NCI-H1092 (cell line): ENCODE measurements around the gene LUZP1.

Experiments
- DNase-seq: peaks from one replicate; lab custom pipeline; 2025; lab: John Stamatoyannopoulos, UW

Gene LUZP1

DNA sequence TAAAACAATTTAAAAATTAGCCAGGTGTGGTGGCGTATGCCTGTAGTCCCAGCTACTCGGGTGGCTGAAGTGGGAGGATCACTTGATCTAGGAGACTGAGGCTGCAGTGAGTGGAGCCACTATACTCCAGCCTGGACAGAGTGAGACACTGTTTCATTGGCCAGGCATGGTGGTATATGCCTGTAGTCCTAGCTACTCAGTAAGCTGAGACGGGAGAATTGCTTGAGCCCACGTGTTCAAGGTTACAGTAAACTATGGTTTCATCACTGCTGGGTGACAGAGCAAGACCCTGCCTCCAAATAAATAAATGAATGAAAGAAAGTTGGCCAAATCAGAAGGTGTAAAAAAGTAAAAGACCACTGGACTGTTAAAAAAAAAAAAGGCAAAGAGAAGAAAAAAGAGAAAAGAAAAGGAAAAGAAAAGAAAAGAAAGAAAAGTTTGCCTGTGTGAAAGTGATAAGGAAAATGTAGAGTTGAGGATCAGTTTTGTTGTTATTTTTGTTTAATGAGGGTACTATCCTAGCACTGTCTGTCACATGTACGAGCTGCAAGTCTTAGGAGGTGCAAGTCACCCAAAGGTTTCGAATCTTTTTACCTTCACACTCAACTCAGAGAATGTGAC is 52.3 kb downstream of the LUZP1 start:
- DNase-seq = no peak

DNA sequence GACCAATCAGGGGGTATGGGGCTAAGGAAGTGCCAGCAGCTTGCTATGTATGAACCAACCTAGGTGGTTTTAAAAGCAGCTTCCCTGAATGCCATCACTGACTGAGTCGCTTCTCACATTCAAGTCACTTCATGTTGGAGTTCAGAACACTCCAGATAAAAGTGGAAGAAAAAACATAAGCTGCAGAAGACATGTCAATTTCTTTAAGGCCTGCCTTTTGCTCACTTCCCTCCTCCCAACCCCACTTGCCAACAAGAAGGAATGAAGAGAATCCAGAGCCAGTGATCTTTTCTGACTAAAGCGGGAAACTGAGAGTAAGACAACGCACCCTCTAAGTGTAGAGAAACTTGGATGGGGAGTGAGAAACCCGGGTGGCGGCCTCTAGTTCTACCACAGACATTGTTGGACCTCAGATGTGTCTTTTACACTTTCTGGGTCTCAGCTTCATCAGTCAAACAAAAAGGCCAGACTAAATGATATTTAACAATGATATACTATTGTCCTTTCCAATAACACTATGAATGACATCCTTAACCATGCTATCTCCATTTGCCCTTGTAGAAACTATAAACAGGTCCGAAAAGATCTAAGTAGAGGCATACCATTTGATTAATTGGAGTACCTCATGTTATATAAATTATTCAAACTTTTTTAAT is 54.1 kb downstream of the LUZP1 start:
- no peak for DNase-seq

DNA sequence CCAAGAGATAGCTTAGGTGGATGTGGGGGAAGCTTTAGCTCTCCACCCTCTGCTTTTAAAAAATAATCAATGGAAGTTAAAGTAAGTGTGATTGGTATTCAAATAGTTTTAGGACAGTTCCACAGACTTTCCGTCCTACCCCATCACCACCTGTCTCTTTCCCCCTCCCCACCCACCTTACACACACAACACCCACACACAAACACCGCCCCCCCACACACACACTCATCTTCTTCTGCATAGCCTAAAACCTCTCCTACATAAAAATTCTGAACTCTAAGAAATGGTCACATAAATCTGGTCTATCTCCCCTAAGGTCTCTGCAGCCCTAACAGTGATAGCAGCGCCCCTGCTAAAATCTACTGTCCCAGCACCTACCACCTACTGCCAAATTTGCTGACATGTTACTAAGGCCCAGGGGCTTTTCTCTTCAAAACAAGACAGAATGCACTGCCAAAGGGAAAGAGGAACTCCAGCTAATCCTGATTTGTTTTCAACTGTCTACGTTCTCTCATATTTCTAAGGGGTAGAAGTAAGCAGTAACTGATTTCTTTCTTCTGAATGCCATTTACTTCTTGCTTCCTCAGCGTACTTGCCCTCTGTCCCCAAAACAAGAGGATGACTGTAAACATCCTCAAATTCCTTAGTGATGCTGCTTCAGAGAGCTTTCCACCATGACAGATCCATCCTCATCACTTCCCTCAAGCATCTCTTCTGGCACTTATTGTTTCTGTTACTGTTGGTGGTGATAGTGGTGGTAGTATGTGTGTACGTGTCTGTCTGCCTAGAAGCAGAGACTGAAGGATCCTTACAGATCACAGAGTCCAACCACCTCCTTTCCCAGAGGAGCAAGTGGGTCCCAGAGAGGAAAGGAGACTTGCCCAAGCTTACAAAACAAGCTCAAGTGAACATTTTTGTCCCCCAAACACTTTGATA is 56.8 kb downstream of the LUZP1 start:
- DNase-seq = no peak

DNA sequence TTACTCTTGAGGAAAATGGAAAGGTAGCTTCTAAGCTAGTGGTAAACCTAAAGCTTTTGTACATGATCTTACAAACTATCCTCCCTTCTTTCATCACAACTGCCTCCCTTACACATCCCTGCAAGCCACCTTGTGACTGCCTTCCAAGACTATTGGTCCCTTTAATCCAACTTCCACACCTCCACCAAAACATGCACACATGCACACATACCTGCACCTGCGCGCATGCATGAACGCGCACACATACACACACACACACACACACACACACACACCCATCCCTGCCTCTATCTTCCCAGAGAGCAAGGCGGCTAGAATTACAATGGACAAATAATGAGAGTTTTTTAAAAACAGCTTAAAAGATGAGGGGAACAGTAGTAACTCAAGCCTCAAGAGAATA is 58.3 kb downstream of the LUZP1 start:
- no peak for DNase-seq

DNA sequence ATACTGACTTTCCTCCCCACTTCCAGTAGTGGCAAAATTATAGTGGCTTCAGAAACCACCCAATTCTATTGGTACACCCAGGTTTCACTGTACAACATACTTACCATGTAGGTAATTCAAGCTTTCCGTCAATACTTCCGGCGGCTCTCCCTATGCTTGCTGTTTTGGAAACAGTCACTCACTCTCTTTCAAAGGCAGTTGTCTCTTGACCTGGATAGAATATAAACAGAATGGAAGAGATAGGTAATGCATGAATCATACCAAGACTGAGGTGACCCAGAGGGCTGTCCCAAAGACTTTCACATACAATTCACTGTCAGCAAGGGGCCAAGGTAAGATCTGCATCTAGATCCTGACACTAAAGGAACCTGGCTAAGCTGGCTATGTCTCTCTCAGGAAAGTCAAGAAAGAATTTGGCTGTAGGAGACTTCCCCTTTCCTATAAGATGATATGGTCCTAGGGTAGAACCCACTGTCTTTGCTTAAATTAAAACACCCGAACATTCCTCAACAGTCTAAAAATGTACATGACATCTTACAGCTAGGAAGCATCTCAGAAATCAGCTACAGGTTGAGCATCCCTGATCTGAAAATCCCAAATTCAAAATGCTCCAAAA is 59.6 kb downstream of the LUZP1 start:
- DNase-seq = no peak

DNA sequence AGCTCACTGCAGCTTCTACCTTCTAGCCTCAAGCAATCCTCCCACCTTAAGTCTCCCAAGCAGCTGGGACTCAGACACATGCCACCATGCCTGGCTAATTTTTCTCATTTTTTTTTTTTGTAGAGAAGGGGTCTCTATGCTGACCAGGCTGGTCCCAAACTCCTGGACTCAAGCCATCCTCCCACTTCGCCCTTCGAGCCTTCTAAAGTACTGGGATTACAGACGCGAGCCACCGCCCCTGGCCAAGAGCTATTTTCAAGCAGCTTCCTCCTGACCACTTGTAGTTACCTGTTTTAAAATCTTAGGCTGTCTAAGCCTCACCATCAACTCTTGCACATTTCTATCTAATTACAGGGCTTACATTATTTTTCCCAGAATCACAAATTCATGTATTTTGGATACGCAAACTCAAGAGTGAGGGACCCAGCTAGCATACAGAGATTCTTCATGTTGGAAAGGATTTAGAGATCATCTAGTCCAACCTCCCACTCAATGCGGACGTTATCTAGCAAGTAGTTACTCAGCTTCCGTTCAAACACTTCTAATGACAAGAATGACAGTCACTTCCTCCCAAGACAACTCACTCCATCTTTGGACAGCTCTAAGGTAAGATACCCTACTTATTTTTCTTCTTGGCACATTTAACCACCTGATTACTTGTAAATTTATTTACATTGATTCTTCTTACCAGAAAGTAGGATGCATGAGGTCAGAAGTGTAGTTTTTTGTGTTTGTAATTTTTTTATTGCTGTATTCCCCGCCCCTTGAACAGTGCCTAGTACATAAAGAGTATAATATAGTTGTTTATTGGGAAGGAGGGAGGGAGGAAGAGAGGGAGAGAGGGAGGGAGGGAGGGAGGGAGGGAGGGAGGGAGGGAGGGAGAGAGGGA is 65.4 kb downstream of the LUZP1 start:
- DNase-seq = no peak

DNA sequence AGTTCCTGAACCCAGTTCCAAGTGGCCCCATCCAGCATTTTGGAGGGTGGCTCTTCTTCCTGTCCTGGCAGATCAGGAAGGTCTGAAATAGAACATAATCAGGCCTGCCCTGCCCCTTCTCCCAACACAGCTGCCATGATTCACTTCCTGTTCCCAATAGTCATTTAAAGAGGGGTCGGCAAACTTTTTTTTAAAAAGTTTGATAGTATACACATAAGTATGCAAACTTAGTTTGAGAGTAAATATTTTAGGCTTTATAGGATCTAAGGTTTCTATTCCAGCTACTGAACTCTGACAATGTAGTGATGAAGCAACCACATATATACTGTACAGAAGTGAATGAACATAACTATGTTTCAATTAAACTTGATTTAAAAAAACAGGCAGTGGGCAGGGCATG is 66.4 kb downstream of the LUZP1 start:
- DNase-seq = no peak

DNA sequence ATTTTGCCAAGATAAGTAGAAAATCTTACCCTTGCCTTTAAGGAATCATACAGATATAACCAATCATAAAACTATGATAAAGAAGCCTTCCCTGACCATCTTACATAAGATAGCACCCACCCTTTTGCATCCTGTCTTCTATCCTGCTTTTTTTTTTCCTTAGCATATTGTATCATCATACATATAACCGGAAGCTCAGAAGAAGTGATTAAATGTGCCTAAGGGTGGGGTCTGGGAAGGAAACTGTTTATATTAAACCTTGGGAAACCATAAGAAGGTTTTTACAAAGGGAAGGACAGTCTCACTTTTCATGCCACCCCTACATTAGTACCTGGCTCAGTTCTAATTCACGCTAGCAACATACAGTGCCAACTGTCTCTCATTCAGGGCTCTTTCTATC is 66.8 kb downstream of the LUZP1 start:
- DNase-seq = no peak

DNA sequence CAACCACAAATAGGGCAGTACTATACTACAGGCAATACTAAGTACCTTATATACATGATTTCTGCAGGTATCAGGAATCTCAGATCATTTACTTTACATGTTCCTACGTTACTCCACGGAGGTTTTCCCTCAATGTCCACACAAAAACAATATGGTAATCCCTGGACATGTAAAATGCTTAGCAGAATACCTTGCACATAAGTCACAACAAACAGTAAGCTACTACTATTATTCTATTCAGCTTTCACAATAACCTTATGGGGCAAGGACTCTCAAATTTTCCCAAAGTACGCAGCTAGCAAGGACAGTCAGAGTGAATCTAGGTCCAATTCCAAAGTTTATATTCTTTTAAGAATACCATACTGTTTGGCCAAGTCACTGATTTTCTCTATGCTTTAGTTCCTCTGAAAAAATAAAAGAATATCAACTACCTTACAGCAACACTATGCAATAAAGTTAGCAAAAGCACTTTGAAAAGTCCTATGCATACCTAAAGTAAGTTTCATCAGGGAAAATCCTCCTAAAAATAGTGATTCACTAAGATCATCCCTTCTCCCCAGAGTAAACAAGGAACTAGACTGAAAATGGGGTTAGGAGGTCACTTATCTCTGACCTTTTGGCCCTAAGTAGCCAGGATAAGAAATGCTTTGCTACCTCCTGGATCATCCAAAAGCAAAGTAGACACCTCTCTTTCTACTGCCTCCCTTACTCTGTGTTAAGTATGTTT is 67.4 kb downstream of the LUZP1 start:
- DNase-seq = no peak

DNA sequence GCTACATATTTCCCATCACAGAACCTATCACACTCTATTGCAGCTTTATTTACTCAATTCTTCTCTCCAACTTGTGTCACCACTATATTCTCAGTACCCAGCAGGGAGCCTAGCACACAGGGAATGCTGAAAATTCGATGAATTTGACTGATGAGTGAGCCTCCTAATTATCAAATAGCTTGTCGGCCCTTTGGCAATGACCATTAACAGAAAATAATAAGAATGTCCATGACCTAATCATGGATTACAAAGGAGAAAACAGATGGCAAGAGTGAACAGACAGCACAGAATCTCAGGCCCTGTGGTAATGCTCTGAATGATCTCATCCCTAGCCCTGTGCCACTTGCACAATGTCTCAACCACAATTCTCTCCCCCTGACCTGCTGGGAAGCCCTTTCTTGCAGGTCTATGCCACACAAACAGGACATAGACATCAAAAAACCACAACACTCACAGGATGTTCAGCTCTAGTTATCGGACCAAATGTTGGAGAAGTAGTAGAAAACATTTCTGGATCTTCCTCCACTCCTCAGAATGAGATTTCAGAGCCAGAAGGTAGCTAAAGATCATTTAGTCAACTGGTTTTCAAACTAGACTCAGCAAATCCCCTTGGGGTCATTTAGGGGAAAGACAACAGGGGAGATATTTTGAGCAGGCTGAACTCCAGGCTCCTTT is 68.4 kb downstream of the LUZP1 start:
- DNase-seq = no peak

DNA sequence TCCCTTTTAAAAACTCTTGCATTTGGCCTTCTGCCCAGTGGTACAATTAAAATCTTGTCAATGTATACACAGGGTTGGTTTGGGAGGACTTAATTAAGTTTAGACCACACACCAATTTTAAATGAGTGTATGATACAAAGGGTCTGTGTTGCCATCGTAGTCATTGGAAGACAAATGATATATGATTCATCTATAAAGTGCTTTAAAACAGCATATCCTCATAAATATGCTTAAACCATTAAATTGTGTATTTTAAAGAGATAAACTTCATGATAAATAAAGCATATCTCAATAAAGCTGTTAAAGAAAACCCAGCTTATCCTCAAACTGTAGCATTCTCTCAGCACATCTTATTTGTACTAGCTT is 69.5 kb downstream of the LUZP1 start:
- DNase-seq = no peak

DNA sequence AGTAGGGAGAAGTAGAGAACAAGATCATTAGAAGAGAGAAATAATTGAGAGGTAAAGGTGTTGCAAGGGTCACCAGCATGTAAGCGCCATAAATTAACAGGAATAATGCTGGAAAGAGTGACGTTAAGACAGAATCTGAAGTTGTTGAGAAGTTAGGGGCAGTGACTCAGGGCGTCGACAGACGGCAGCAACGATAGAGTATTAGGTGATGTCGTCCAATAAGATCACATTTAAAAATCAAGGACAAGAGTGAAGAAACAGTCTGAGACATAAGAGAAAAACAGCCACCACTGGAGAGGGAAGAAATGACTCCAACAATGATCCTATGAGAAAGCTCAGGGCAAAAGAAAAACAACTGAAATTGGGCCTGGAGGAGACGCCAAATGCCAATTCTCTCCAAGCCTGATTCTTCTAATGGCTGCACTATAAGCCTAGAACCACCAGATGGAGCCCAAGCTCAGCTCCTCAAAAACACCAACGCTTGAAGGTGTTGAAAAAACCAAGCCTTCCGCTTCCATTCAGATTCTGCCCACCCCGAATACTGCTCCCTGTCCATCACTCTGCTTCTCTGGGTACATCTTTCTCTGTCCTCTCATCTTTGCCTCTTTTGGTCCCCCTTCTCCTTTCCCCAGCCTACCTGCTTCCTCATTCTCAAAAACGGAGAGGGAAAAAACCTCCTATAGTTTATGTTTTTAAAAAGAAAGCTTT is 70.0 kb downstream of the LUZP1 start:
- peak; percentile 66 for DNase-seq

DNA sequence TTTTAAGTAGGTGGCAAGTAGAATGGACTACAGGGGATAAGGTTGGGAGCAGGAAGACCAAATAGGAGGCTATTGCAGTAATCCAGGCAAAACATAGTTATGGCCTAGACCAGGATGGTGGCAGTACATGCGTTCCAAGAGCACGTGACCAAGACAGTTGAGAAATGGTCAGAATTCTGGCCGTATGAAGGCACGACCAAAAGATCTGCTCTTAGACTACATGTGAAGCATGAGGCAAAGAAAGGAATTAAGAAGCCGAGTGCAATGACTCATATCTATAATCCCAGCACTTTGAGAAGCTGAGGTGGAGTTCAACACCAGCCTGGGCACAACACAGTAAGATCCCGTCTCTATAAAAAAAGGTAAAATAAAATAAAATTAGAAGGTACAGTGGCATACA is 71.3 kb downstream of the LUZP1 start:
- no peak for DNase-seq

DNA sequence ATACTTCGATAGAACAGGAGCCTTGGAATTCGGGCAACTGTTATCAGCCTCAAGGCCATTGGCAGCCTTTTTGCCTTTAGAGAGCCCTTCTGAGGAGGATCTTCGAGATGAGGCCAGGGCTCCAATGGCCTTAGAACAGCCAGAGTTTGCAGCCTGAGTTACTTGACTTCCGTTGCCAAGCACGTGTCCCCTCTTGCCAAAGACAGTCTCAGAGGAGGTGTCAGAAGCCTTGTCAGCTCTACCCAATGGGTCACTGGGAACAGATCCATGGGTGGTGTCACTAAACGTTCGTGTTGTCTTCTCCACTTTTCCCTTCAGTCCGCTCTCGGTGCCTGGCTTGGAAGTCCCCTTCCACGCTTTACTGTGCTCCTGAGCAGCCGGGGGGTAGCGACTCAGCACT is 76.2 kb downstream of the LUZP1 start:
- DNase-seq = no peak

DNA sequence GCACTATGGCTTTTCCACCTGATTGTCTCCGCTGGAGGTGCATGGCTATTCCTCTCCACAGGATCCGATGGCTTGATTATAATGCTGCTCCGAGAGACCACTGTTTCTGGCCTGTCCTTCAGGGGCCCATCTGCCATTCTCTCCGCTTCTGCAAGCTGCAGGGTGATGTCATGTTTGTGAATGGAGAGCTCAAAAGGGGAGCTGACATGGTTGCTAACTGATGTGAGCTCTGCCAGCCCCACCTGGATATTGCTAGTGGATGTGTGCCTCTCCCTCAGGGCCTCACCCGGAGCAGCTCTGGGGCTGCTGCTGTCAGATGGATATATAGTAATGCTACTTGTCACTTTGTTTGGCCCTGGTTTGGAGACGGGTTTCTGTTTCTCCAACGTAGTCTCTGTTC is 77.1 kb downstream of the LUZP1 start:
- DNase-seq = no peak

DNA sequence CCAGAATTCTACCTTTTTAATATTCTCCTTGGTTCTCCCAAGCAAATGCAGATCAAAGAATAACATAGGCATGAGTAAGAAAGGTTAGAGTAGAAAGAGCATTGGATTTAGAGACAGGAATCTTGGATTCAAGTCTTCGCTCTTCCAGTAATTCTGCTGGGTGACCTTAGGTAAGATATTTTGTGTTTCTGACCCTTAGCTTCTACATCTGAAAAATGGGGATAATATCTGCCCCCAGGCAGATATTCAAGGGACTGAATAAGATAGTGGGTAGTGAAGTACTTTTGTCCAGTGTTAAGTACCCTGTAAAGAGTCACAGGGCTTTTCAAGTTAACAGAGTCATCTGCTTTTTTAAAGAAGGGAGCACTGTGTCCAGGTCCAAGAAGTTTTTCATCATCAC is 78.6 kb downstream of the LUZP1 start:
- DNase-seq = no peak

DNA sequence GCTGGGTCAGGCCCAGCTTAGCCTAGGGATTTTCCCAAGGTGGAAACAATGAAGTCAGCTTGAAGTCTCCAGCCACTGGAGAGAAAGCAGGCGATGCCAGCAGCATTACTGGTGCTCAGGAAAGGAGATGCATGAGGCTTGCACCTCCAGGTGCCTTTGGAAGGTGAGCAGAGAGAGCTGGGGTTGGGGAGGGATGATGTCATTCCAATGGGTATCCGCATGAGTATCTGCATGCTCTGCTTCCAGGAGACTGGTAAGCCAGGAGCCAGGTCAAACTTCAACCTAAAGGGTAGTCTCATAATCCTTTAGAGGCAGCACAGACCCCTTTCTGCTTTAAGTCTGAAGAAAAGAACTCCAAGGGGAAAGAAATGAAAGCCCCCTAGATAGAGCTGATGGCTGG is 80.6 kb downstream of the LUZP1 start:
- DNase-seq = no peak

DNA sequence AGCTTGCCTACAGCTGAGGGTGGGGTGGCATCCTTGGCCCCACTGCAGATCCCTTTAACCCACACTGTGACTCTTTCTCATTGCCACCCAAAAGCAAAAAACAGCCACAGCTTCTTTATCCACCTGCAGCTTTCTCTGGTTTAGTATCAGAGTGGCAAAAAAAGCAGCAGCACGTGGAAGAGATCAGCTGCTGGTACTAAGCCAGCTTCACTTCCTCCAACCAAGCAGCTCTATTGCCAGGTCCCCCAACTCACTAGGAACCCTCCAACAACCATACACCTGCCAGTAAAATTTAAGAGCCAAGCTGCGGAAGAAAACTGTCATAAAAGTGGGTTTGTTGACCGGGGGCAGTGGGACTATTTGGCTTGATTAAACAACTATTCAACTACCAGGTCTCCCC is 83.0 kb downstream of the LUZP1 start:
- no peak for DNase-seq

DNA sequence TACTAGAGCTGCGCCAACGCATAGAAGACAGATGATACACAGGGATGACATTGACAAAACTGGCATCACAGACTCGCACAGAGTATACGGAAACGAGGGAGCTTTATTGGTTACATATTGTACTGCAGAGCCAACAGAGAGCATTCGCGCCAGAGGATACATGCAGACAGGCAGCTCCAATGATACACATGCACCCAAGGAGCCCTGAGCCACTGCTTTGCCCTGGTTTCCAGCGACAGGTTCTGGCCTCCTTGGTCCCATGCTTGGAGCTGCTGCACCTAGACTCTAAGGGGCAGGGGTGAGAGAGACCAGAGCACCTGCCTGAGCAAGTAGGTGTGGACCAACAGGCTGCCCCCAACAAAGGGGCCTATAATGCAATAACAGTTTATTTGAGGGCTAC is 83.8 kb downstream of the LUZP1 start:
- no peak for DNase-seq
